OCI-LY1 (cell line): ENCODE measurements around the gene UROC1.

ENCODE experiments used
- EZH2 ChIP-seq: fragments of 200-600 bp; sonication (generic), shearing (Covaris generic); IDR thresholded peaks from 2 replicates; pipeline ENCODE4 v1.8.0; 2017; ENCODE audit warnings: borderline replicate concordance, mixed run types, mild to moderate bottlenecking, antibody characterized with exemption, low read length, moderate library complexity, mixed read lengths
- TF ChIP-seq, protein P1 (sequence below): fragments of 200-600 bp; sonication (generic), shearing (Covaris generic); IDR thresholded peaks from 2 replicates; pipeline ENCODE4 v1.5.1; 2017; ENCODE audit warnings: mild to moderate bottlenecking, antibody characterized with exemption, low read length, moderate library complexity, mixed read lengths

DNA sequence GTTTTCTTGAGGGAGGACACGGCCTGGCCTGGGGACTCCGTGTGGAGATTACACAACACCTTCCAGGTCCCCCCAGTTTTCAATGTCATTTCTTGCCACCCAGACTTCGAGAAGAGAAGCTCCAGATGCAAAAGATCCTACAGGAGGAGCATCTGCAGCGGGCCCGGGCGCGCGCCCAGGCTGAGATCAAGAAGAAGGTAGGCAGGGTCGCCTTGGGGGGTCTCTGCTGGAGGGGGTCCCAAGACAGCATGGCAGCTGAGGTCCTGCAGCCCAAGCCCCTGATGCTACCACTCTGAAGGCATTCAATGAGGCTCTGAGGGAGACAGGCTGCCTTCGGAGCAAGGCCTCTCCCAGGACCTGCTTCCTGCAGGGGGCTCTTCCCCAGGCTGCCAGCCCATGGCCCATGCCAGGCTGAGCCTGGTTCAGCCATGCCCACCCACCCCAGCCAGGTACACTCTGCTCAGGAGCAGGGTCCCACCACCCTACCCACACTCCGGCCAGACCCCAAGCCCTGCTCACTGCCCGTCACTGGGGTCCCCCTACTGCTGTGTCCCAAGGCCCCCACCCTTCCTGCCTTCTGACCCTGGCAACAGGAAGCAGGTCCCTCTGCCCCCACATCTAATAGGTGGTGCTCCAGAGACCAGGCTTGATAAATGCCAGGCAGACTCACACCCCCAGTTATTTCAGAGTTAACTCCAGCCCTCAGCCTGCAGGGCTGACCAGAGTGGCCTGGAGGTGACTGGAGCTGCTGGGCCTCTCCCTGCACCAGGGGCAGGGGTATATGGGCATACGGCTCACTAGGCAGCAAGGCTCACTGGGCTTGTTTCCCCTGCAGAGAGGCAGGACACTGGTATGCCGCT is 81.9 kb downstream of the UROC1 start:
- TF ChIP-seq, protein P1, sequence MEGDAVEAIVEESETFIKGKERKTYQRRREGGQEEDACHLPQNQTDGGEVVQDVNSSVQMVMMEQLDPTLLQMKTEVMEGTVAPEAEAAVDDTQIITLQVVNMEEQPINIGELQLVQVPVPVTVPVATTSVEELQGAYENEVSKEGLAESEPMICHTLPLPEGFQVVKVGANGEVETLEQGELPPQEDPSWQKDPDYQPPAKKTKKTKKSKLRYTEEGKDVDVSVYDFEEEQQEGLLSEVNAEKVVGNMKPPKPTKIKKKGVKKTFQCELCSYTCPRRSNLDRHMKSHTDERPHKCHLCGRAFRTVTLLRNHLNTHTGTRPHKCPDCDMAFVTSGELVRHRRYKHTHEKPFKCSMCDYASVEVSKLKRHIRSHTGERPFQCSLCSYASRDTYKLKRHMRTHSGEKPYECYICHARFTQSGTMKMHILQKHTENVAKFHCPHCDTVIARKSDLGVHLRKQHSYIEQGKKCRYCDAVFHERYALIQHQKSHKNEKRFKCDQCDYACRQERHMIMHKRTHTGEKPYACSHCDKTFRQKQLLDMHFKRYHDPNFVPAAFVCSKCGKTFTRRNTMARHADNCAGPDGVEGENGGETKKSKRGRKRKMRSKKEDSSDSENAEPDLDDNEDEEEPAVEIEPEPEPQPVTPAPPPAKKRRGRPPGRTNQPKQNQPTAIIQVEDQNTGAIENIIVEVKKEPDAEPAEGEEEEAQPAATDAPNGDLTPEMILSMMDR: no peak
- TF ChIP-seq EZH2: no peak
